ENCODE data around the gene AKR1C4. TPM values are rescaled to one million over a fixed set of nuclear protein-coding genes. Genes with fewer than 3 reads are reported as not detected.

The AKR1C4 gene
- total RNA-seq, 1 experiment from 2014 or later: not detected

GRCh38 chr10:5151076-5151475, 45.6 kb upstream of the AKR1C4 start:
- H4K20me1 ChIP-seq (ENCODE audit: control insufficient read depth, insufficient read depth, insufficient read length): no peaks in the 10 kb centered on the region
- no peak overlapping the region for H2AFZ ChIP-seq (ENCODE audit: low read length)
- no peak overlapping the region for H3K4ac ChIP-seq (ENCODE audit: low read depth, low read length)
- H2BK15ac ChIP-seq (ENCODE audit: low read depth, low read length): no peak overlapping the region
- no peak overlapping the region for H3K23ac ChIP-seq (ENCODE audit: insufficient read length, low read depth, low read length)
- no peak overlapping the region for H2BK5ac ChIP-seq (ENCODE audit: insufficient read length, low read length)
- WGBS (ENCODE audit: extremely low coverage, insufficient read length, low lambda C conversion rate): no CpG with 5 or more reads among the region's 3 CpGs
- H3K79me1 ChIP-seq (ENCODE audit: insufficient read depth, low read depth, low read length, poor library complexity, severe bottlenecking): no peaks in the 10 kb centered on the region
- H3K56ac ChIP-seq (ENCODE audit: insufficient read length, low read depth, low read length): no peak overlapping the region
- H2BK120ac ChIP-seq (ENCODE audit: low read depth, low read length, poor library complexity, severe bottlenecking): no peak overlapping the region
- no peak overlapping the region for H3K9ac ChIP-seq (ENCODE audit: extremely low read depth, insufficient read length, low read length)
- Mint-ChIP-seq H3K4me3 (no peak overlapping the region), H3K27ac (no peak overlapping the region), H3K4me1 (no peaks in the 10 kb centered on the region), H3K27me3 (ENCODE audit: low read depth) (no peaks in the 10 kb centered on the region; the same call in 1 of the 2 replicates), H3K36me3 (ENCODE audit: insufficient read depth in 1 of 3, low read depth in 3 of 3) (peaks cover 0 to 23% (median 0%) of the 10 kb centered on the region in 3 experiments; a peak in 5 of 7 replicates), H3K9me3 (peaks cover 74 to 91% of the 10 kb centered on the region in 2 experiments)
- no peak overlapping the region for H4K5ac ChIP-seq (ENCODE audit: insufficient read length, low read depth, low read length)
- H3T11ph ChIP-seq (ENCODE audit: low read length): no peak overlapping the region
- no peak overlapping the region for H3K27ac ChIP-seq (ENCODE audit: insufficient read length, low read depth, low read length)
- no peak for TF ChIP-seq CTCF (conservative IDR thresholded peaks at IDR 0.05)
- peaks cover 11% of the 10 kb centered on the region for H3K9me3 ChIP-seq (ENCODE audit: control insufficient read depth, low read depth, low read length)
- no peaks in the 10 kb centered on the region for H3K23me2 ChIP-seq (ENCODE audit: insufficient read length, low read depth, low read length, poor library complexity, severe bottlenecking)
- H3K18ac ChIP-seq (ENCODE audit: insufficient read length, low read depth, low read length): no peak overlapping the region
- H2AK5ac ChIP-seq (ENCODE audit: insufficient read length, low read length): no peak overlapping the region
- no peak for DNase-seq
- H2BK12ac ChIP-seq (ENCODE audit: insufficient read length, low read depth, low read length): no peak overlapping the region
- H3K79me2 ChIP-seq (ENCODE audit: insufficient read depth, low read length): no peaks in the 10 kb centered on the region
- no peaks in the 10 kb centered on the region for H3K27me3 ChIP-seq (ENCODE audit: insufficient read depth, low read length)
- H4K8ac ChIP-seq (replicated peaks; ENCODE audit: insufficient read length, low read depth, low read length): no peak overlapping the region
- H2BK20ac ChIP-seq (ENCODE audit: low read depth, low read length, poor library complexity, severe bottlenecking): no peak overlapping the region
- no peak overlapping the region for H4K91ac ChIP-seq (ENCODE audit: insufficient read length, low read depth, low read length)
- H3K14ac ChIP-seq (ENCODE audit: insufficient read depth, low read length): no peak overlapping the region
- no peaks in the 10 kb centered on the region for H3K4me1 ChIP-seq (ENCODE audit: insufficient read depth, low read length)
- no peak overlapping the region for H3K4me2 ChIP-seq (ENCODE audit: insufficient read depth, insufficient read length, low read length)

Measured in H9 (cell line).